ENCODE measurements around the gene JUNB. TPM values are rescaled to one million over a fixed set of nuclear protein-coding genes. Genes with fewer than 3 reads are reported as not detected.

Gene JUNB
- total RNA-seq, 1 experiment from 2014 or later = 6.6 TPM

DNA sequence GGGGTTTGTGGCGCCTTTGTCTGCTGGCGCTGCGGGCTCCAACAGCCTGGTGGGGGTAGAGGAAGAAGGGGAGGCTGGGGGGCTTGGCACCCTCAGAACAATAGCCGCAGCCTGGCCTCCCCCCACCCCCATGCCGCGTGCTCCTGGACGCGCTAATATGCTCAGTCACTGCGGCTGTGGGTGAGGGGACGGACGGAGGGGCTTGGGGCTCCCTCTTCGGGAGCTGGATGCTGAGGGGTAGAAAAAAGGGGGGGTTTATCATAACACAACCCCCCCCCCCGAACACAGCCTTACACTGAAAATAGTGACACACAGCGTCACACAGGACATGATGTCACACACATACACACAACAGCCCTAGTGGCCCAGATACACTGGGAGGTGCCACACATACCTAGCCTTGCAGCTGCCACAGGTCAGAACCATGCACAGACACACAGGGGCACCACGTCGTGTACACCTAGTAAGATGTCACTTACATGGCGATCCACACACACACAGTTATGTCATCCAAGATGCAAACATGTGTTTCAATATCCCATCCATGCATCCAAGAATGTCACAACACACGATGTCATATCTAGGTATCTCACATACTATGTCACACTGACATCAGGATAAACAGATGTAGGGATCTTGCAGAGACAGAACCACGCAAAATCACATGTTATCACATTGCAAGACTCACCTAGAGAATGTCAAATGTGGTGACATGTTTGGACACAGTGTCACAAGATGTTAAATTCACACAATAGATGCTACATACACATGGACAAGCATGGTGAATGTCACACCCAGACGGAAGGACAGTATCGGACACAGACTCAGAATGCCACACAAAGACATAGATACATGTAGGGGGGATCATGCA, 47.8 kb downstream of the JUNB start:
- DNase-seq (ENCODE audit: low spot score) (no peak), ATAC-seq (no peak)
- peaks cover 39% of the 10 kb centered on the region for H3K27me3 Mint-ChIP-seq (ENCODE audit: low read depth)
- H3K4me1 Mint-ChIP-seq = peaks cover 42% of the 10 kb centered on the region
- H3K9me3 Mint-ChIP-seq = no peaks in the 10 kb centered on the region
- peaks cover 5% of the 10 kb centered on the region for H3K36me3 Mint-ChIP-seq
- peak overlapping the region; percentile 79 for H3K4me3 Mint-ChIP-seq
- ChIA-PET POLR2A (interaction anchor here (0.6 kb wide), 1 partner anchor 98 kb away, joined by 3 read pairs; no protein-coding TSS in a partner anchor), CTCF (interaction anchor here (0.9 to 1.7 kb wide), 3 partner anchors 8 to 73 kb away, joined by 5 to 8 read pairs (median 5); no protein-coding TSS in a partner anchor)
- peak overlapping the region; percentile 61; the same call in 1 of the 2 replicates for H3K27ac Mint-ChIP-seq
- TF ChIP-seq ZNF121 (CRISPR knock-in tag; IDR thresholded peaks at IDR 0.05) (0 out of 2 replicates have a peak, but pooled peaks have one; percentile 2), ETV6 (CRISPR knock-in tag; IDR thresholded peaks at IDR 0.05) (no peak), EMX1 (CRISPR knock-in tag; IDR thresholded peaks at IDR 0.05) (no peak), RELA (CRISPR knock-in tag; IDR thresholded peaks at IDR 0.05; ENCODE audit: borderline replicate concordance) (no peak), FOXP1 (CRISPR knock-in tag; IDR thresholded peaks at IDR 0.05; ENCODE audit: borderline replicate concordance) (no peak), CREB1 (CRISPR knock-in tag; IDR thresholded peaks at IDR 0.05) (no peak)
- TF ChIP-seq, protein P1, sequence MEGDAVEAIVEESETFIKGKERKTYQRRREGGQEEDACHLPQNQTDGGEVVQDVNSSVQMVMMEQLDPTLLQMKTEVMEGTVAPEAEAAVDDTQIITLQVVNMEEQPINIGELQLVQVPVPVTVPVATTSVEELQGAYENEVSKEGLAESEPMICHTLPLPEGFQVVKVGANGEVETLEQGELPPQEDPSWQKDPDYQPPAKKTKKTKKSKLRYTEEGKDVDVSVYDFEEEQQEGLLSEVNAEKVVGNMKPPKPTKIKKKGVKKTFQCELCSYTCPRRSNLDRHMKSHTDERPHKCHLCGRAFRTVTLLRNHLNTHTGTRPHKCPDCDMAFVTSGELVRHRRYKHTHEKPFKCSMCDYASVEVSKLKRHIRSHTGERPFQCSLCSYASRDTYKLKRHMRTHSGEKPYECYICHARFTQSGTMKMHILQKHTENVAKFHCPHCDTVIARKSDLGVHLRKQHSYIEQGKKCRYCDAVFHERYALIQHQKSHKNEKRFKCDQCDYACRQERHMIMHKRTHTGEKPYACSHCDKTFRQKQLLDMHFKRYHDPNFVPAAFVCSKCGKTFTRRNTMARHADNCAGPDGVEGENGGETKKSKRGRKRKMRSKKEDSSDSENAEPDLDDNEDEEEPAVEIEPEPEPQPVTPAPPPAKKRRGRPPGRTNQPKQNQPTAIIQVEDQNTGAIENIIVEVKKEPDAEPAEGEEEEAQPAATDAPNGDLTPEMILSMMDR (IDR thresholded peaks at IDR 0.05) = no peak

DNA sequence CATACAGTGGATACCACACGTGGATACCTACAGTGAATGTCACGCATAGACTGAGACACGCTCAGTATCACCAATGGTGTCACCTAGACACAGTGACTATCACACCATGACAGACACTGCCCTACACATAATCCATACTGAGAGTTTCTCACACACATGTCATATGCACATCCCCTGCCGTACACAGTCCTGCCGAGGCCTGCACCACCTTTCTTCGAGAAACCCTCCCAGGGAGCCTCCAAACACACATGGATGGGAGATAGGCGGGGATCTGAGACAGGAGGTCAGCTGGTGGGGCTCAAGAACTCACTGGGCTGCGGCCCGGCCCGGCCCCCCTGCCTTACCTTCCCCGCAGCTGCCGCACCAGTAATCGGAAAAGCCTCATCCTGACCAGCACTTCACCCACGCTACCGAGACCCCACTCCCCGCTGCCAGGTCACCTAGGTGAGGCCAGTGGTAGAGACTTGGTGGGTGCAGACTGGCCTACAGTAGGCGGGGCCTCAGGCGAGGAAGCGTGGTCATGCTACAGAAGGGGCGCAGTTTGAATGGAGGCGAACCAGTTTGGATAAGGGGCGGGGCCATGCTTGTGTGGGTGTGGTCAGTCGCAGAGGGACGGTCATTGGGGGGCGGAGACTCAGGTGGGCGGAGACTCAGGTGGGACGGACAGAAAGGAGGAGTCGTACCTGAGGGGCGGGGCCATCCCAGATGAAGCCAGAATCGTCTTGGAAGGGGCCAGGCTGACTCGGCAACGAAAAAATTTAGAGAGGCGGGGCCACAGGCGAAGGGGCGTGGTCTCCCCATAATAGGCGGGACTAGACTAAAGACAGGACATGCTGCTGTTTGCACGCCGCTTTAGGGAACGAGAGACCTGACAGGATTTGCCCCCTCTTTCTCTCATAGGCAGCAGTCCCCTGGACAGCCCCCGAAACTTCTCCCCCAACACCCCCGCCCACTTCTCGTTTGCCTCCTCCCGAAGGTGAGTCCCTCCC, 49.1 kb downstream of the JUNB start:
- Mint-ChIP-seq H3K27me3 (ENCODE audit: low read depth) (peaks cover 27% of the 10 kb centered on the region), H3K9me3 (no peaks in the 10 kb centered on the region), H3K27ac (peak overlapping the region; percentile 99), H3K4me3 (peak overlapping the region; percentile 79), H3K4me1 (peaks cover 36% of the 10 kb centered on the region), H3K36me3 (peaks cover 5% of the 10 kb centered on the region)
- CTCF ChIA-PET = interaction anchor here (0.6 to 1.7 kb wide), 3 partner anchors 7 to 1705 kb away, joined by 5 read pairs; no protein-coding TSS in a partner anchor
- POLR2A ChIA-PET = no interaction called here
- TF ChIP-seq SP1 (CRISPR knock-in tag; conservative IDR thresholded peaks at IDR 0.05) (peak; percentile 71), ETV6 (CRISPR knock-in tag; IDR thresholded peaks at IDR 0.05) (no peak), CBFB (CRISPR knock-in tag; IDR thresholded peaks at IDR 0.05; ENCODE audit: low read depth) (no peak)
- TF ChIP-seq, protein P2, sequence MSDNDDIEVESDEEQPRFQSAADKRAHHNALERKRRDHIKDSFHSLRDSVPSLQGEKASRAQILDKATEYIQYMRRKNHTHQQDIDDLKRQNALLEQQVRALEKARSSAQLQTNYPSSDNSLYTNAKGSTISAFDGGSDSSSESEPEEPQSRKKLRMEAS (CRISPR knock-in tag; IDR thresholded peaks at IDR 0.05) = peak; percentile 21; the same call in 1 of the 2 replicates
- TF ChIP-seq, protein P3, sequence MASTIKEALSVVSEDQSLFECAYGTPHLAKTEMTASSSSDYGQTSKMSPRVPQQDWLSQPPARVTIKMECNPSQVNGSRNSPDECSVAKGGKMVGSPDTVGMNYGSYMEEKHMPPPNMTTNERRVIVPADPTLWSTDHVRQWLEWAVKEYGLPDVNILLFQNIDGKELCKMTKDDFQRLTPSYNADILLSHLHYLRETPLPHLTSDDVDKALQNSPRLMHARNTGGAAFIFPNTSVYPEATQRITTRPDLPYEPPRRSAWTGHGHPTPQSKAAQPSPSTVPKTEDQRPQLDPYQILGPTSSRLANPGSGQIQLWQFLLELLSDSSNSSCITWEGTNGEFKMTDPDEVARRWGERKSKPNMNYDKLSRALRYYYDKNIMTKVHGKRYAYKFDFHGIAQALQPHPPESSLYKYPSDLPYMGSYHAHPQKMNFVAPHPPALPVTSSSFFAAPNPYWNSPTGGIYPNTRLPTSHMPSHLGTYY (CRISPR knock-in tag; IDR thresholded peaks at IDR 0.05) = no peak
- DNase-seq (ENCODE audit: low spot score) (peak; percentile 100), ATAC-seq (peak; percentile 80)

DNA sequence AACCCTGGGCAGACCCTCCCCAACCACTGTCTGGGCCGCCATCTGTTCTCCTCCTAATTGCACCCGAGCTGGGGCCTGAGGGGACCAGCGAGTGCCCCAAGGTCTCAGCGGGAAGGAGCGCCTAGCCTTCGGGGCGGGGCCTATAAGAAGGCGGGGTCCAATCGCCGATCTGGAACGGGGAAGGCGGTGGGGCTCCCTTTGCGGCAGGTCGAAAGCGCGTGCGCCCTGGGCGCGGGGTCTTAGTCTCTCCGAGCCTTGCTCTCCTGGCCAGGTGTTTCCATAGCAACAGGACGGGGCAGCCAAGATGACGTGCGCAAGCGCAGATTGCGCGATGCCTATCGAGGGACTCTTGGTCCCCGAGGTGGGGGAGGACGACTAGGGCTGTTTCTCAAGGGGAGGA, 49.8 kb downstream of the JUNB start:
- peak; percentile 100 for TF ChIP-seq ZNF121 (CRISPR knock-in tag; IDR thresholded peaks at IDR 0.05)
- TF ChIP-seq ATF1 (CRISPR knock-in tag; IDR thresholded peaks at IDR 0.05) = no peak
- Mint-ChIP-seq H3K4me1 (peaks cover 36% of the 10 kb centered on the region), H3K9me3 (no peaks in the 10 kb centered on the region), H3K27me3 (ENCODE audit: low read depth) (peaks cover 20% of the 10 kb centered on the region), H3K4me3 (peak overlapping the region; percentile 79), H3K27ac (peak overlapping the region; percentile 99), H3K36me3 (peaks cover 5% of the 10 kb centered on the region)
- ATAC-seq (peak; percentile 71), DNase-seq (ENCODE audit: low spot score) (peak; percentile 98)
- ChIA-PET POLR2A (no interaction called here), CTCF (interaction anchor here (0.7 kb wide), 1 partner anchor 1706 kb away, joined by 5 read pairs; no protein-coding TSS in a partner anchor)

DNA sequence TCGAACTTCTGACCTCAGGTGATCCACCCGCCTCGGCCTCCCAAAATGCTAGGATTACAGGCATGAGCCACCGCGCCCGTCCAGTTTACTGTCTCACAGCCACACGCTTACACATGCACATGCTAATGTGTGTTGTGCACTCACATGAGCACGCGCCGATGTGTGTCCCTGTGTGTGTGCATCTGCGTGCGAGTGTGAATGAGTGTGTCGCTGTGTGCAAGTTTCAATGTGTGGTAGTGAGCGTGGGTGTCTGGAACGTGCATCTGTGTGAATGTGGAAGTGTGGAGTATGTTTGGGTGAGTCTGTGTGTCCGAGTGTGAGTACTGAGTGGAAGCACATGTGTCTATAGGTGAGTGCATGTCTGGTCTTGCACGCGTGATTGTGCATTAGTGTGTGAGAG, 51.2 kb downstream of the JUNB start:
- Mint-ChIP-seq H3K27ac (peak overlapping the region; percentile 38; the same call in 1 of the 2 replicates), H3K9me3 (no peaks in the 10 kb centered on the region), H3K4me1 (peaks cover 32% of the 10 kb centered on the region), H3K36me3 (peaks cover 5% of the 10 kb centered on the region), H3K27me3 (ENCODE audit: low read depth) (peaks cover 24% of the 10 kb centered on the region), H3K4me3 (no peak overlapping the region)
- TF ChIP-seq, protein P4, sequence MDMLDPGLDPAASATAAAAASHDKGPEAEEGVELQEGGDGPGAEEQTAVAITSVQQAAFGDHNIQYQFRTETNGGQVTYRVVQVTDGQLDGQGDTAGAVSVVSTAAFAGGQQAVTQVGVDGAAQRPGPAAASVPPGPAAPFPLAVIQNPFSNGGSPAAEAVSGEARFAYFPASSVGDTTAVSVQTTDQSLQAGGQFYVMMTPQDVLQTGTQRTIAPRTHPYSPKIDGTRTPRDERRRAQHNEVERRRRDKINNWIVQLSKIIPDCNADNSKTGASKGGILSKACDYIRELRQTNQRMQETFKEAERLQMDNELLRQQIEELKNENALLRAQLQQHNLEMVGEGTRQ (CRISPR knock-in tag; IDR thresholded peaks at IDR 0.05) = no peak
- ChIA-PET CTCF (no interaction called here), POLR2A (no interaction called here)
- DNase-seq (ENCODE audit: low spot score) = no peak
- ATAC-seq = no peak

All from WTC11 (cell line).